Measurements from ENCODE around the gene P2RY8. TPM values are rescaled to one million over a fixed set of nuclear protein-coding genes. Genes with fewer than 3 reads are reported as not detected.

The P2RY8 gene
- total and polyA plus RNA-seq, 7 donors: 0.79 to 4.1 (median 1.5) TPM

- Histone ChIP-seq H3K9me3 (no peaks in the 10 kb centered on the region), H3K27ac (no peak overlapping the region), H3K4me3 (no peak overlapping the region), H3K27me3 (ENCODE audit: insufficient read depth in 3 of 3, low read length in 2 of 3) (peaks cover 0 to 42% (median 4%) of the 10 kb centered on the region in 3 donors), H3K4me1 (no peaks in the 10 kb centered on the region), H3K36me3 (ENCODE audit: insufficient read depth in 1 of 2, low read depth in 1 of 2) (no peaks in the 10 kb centered on the region)
- TF ChIP-seq, protein P1, sequence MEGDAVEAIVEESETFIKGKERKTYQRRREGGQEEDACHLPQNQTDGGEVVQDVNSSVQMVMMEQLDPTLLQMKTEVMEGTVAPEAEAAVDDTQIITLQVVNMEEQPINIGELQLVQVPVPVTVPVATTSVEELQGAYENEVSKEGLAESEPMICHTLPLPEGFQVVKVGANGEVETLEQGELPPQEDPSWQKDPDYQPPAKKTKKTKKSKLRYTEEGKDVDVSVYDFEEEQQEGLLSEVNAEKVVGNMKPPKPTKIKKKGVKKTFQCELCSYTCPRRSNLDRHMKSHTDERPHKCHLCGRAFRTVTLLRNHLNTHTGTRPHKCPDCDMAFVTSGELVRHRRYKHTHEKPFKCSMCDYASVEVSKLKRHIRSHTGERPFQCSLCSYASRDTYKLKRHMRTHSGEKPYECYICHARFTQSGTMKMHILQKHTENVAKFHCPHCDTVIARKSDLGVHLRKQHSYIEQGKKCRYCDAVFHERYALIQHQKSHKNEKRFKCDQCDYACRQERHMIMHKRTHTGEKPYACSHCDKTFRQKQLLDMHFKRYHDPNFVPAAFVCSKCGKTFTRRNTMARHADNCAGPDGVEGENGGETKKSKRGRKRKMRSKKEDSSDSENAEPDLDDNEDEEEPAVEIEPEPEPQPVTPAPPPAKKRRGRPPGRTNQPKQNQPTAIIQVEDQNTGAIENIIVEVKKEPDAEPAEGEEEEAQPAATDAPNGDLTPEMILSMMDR (IDR thresholded peaks at IDR 0.05): no peak
- ATAC-seq: no peak
- intact Hi-C loops (cut with DNase I): loop anchor here in 1 of 2 donors (10.0 kb wide), 1 partner anchor 108 kb away; no protein-coding TSS in a partner anchor
- no peak for DNase-seq
- WGBS, 3 donors: 33 to 47% (median 41%) methylated on average over 20 of the region's 20 CpGs
Observed at GRCh38 chrX:1466971-1467561, 69.9 kb downstream of the P2RY8 start.

DNA sequence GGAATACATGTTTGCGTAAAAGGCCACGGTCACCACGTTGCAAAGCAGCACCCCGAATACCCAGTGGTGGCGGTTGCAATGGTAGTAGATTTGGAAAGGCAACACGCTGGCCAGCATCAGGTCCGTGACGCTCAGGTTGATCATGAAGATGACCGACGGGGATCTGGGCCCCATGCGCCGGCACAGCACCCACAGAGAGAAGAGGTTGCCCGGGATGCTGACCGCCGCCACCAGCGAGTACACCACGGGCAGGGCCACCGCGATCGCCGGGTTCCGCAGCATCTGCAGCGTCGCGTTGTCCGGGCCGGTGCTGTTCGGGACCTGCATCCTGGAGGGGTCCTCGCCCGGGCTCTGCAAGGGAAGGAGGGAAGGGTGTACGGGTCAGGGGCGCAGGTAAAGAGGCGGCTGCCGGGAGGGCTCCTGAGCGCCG, 70.7 kb downstream of the P2RY8 start:
- TF ChIP-seq, protein P1 (IDR thresholded peaks at IDR 0.05): no peak
- no peaks in the 10 kb centered on the region for H3K9me3 ChIP-seq
- no peak overlapping the region for H3K27ac ChIP-seq
- H3K36me3 ChIP-seq (ENCODE audit: insufficient read depth in 1 of 2, low read depth in 1 of 2): no peaks in the 10 kb centered on the region
- WGBS, 3 donors: 39 to 67% (median 42%) methylated on average over 32 to 36 of the region's 36 CpGs
- no peak for DNase-seq
- intact Hi-C loops (cut with DNase I): loop anchor here in 1 of 2 donors (10.0 kb wide), 1 partner anchor 109 kb away; no protein-coding TSS in a partner anchor
- no peak overlapping the region for H3K4me3 ChIP-seq
- no peak for ATAC-seq
- no peaks in the 10 kb centered on the region for H3K4me1 ChIP-seq
- H3K27me3 ChIP-seq (ENCODE audit: insufficient read depth in 3 of 3, low read length in 2 of 3): peaks cover 0 to 42% (median 4%) of the 10 kb centered on the region in 3 donors

DNA sequence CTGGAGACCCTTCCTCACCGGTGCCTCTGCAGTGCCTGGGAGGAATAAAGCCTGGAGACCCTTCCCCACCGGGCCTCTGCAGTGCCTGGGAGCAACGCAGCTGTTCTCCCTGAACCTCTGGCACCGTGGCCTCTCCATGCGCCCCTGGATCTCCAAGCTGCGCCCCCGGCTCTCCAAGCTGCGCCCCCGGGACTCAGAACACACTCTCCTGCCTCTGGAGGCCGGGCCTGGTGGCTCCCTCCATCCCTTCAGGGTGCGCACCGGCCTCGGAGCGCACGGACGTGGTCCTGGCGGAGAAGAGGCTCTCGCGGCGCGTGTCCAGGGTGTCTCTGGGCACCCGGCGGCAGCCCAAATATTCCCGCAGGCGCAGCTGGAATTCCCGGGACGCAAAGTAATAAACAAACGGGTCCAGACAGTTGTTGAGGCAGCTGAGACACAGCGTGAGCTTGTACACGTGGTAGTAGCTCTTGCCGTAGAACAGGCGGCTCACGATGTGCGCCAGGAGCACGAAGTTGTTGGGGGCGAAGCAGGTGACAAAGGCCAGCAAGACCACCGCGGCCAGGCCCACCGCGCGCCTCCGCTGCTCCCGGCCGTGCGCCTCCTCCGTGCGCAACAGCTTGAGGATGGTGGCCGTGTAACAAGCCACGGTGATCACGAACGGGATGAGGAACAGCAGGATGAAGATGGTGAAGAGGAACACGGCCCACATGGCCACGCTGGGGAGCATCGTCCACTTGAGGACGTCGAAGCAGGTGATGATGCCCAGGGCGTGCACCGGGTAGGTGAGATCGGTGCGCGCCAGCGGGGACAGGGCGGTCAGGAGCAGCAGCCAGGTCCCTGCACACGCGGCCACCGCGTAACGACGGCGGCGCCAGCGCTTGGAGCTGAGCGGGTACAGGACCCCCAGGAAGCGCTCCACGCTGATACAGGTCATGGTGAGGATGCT, 71.4 kb downstream of the P2RY8 start:
- no peaks in the 10 kb centered on the region for H3K9me3 ChIP-seq
- H3K4me1 ChIP-seq: no peaks in the 10 kb centered on the region
- TF ChIP-seq, protein P1 (IDR thresholded peaks at IDR 0.05): no peak
- WGBS, 3 donors: 44 to 63% (median 45%) methylated on average over 70 to 75 of the region's 75 CpGs
- no peak for DNase-seq
- no peak overlapping the region for H3K4me3 ChIP-seq
- no peak for ATAC-seq
- H3K27me3 ChIP-seq (ENCODE audit: insufficient read depth in 3 of 3, low read length in 2 of 3): peaks cover 0 to 39% (median 4%) of the 10 kb centered on the region in 3 donors
- intact Hi-C loops (cut with DNase I): loop anchor here in 1 of 2 donors (10.0 kb wide), 1 partner anchor 109 kb away; no protein-coding TSS in a partner anchor
- no peaks in the 10 kb centered on the region for H3K36me3 ChIP-seq (ENCODE audit: insufficient read depth in 1 of 2, low read depth in 1 of 2)
- no peak overlapping the region for H3K27ac ChIP-seq

GRCh38 chrX:1464971-1465285, 72.1 kb downstream of the P2RY8 start:
- no peak for ATAC-seq
- H3K27ac ChIP-seq: no peak overlapping the region
- TF ChIP-seq, protein P1 (IDR thresholded peaks at IDR 0.05): no peak
- no peak for DNase-seq
- no peaks in the 10 kb centered on the region for H3K36me3 ChIP-seq (ENCODE audit: insufficient read depth in 1 of 2, low read depth in 1 of 2)
- no peak overlapping the region for H3K4me3 ChIP-seq
- no peaks in the 10 kb centered on the region for H3K4me1 ChIP-seq
- H3K27me3 ChIP-seq (ENCODE audit: insufficient read depth in 3 of 3, low read length in 2 of 3): peaks cover 0 to 42% (median 4%) of the 10 kb centered on the region in 3 donors
- 63 to 76% (median 67%) methylated on average over 12 of the region's 12 CpGs for WGBS, 3 donors
- H3K9me3 ChIP-seq: no peaks in the 10 kb centered on the region
- intact Hi-C loops (cut with DNase I): loop anchor here in 1 of 2 donors (10.0 kb wide), 1 partner anchor 110 kb away; no protein-coding TSS in a partner anchor
